ENCODE measurements around the gene GNL3.

GNL3 gene

DNA sequence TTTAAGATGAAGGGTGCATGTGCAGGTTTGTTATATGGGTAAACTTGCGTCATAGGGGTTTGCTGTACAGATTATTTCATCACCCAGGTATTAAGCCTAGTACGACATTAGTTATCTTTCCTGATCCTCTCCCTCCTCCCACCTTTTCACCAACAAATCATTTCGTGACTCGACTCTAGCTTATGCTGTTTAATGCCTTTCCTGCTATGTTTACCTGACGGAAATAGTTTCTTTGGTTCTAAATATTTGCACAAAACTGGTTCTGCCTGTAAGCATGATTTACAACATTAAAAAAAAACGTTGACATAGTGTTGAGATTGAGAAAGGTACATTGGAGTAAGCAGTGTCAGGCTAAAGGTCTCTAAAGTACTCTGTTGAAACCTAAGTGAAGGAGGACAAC lies 2.4 kb downstream of the GNL3 start:
- TF ChIP-seq, protein P1, sequence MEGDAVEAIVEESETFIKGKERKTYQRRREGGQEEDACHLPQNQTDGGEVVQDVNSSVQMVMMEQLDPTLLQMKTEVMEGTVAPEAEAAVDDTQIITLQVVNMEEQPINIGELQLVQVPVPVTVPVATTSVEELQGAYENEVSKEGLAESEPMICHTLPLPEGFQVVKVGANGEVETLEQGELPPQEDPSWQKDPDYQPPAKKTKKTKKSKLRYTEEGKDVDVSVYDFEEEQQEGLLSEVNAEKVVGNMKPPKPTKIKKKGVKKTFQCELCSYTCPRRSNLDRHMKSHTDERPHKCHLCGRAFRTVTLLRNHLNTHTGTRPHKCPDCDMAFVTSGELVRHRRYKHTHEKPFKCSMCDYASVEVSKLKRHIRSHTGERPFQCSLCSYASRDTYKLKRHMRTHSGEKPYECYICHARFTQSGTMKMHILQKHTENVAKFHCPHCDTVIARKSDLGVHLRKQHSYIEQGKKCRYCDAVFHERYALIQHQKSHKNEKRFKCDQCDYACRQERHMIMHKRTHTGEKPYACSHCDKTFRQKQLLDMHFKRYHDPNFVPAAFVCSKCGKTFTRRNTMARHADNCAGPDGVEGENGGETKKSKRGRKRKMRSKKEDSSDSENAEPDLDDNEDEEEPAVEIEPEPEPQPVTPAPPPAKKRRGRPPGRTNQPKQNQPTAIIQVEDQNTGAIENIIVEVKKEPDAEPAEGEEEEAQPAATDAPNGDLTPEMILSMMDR (IDR thresholded peaks at IDR 0.05; ENCODE audit: low read depth, low read length) = no peak
- TF ChIP-seq EZH2phosphoT487 (IDR thresholded peaks at IDR 0.05; ENCODE audit: low read depth) = no peak
- no peaks in the 10 kb centered on the region for H3K9me3 ChIP-seq (ENCODE audit: insufficient read depth, low read length)
- H4K20me1 ChIP-seq (ENCODE audit: insufficient read depth, low read length) = peaks cover 19% of the 10 kb centered on the region
- H2AFZ ChIP-seq (ENCODE audit: low read depth, low read length) = no peak overlapping the region
- no peak overlapping the region for H3K27ac ChIP-seq (ENCODE audit: low read length)
- peaks cover 92% of the 10 kb centered on the region for H3K79me2 ChIP-seq (ENCODE audit: low read length)
- peaks cover 41% of the 10 kb centered on the region for H3K4me1 ChIP-seq (ENCODE audit: low read length)
- H3K9ac ChIP-seq (ENCODE audit: low read length) = no peak overlapping the region
- H3K4me2 ChIP-seq (ENCODE audit: low read length) = no peak overlapping the region
- H3K36me3 ChIP-seq (replicated peaks; ENCODE audit: low read depth, low read length) = peaks cover 66% of the 10 kb centered on the region
- no peak overlapping the region for H3K4me3 ChIP-seq (ENCODE audit: low read length)
- H3K27me3 ChIP-seq (ENCODE audit: low read depth, low read length) = no peaks in the 10 kb centered on the region

DNA sequence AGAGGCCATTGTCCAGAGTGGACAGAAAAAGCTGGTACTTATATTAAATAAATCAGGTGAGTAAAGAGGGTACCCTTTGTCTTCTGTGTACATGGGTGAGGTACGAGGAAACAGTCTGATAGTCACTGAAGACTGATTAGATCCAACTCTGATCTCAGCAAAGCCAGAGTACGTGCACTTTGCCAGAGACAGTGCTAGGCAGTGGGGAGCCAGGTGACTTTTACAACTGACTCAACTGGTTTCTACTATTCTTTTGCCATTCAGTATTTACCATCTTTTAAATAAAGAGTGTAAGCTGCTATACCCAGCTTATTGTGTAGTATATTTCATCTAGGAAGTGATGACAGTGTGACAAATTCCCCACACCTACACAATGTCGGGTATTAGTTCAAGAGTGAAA lies 3.3 kb downstream of the GNL3 start:
- Histone ChIP-seq H2AFZ (ENCODE audit: low read depth, low read length) (no peak overlapping the region), H3K27me3 (ENCODE audit: low read depth, low read length) (no peaks in the 10 kb centered on the region), H3K4me3 (ENCODE audit: low read length) (no peak overlapping the region), H4K20me1 (ENCODE audit: insufficient read depth, low read length) (peaks cover 26% of the 10 kb centered on the region), H3K27ac (ENCODE audit: low read length) (no peak overlapping the region; the same call in 1 of the 2 replicates), H3K4me2 (ENCODE audit: low read length) (no peak overlapping the region), H3K9me3 (ENCODE audit: insufficient read depth, low read length) (no peaks in the 10 kb centered on the region), H3K4me1 (ENCODE audit: low read length) (peaks cover 36% of the 10 kb centered on the region), H3K9ac (ENCODE audit: low read length) (no peak overlapping the region), H3K79me2 (ENCODE audit: low read length) (peaks cover 84% of the 10 kb centered on the region), H3K36me3 (replicated peaks; ENCODE audit: low read depth, low read length) (peaks cover 74% of the 10 kb centered on the region)
- TF ChIP-seq EZH2phosphoT487 (IDR thresholded peaks at IDR 0.05; ENCODE audit: low read depth) = no peak
- TF ChIP-seq, protein P1 (IDR thresholded peaks at IDR 0.05; ENCODE audit: low read depth, low read length) = no peak

DNA sequence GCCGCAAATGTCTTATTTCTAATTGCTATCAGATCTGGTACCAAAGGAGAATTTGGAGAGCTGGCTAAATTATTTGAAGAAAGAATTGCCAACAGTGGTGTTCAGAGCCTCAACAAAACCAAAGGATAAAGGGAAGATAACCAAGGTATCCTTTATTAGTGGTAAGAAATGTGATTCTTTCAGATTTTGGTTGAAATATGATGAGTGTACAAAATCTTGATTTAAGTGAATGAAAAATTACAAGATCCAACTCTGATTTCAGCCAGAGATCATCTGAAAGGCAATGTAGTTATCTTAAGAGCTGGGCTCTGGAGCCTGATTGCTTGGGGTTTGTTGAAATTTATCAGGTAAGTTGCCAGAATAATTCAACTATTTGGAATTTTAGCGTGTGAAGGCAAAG lies 4.7 kb downstream of the GNL3 start:
- H3K27ac ChIP-seq (ENCODE audit: low read length) = no peak overlapping the region
- H3K9me3 ChIP-seq (ENCODE audit: insufficient read depth, low read length) = no peaks in the 10 kb centered on the region
- no peak overlapping the region for H3K9ac ChIP-seq (ENCODE audit: low read length)
- TF ChIP-seq EZH2phosphoT487 (IDR thresholded peaks at IDR 0.05; ENCODE audit: low read depth) = no peak
- TF ChIP-seq, protein P1 (IDR thresholded peaks at IDR 0.05; ENCODE audit: low read depth, low read length) = no peak
- no peak overlapping the region for H3K4me3 ChIP-seq (ENCODE audit: low read length)
- H4K20me1 ChIP-seq (ENCODE audit: insufficient read depth, low read length) = peaks cover 34% of the 10 kb centered on the region
- no peak overlapping the region for H3K4me2 ChIP-seq (ENCODE audit: low read length)
- H2AFZ ChIP-seq (ENCODE audit: low read depth, low read length) = no peak overlapping the region
- peaks cover 71% of the 10 kb centered on the region for H3K79me2 ChIP-seq (ENCODE audit: low read length)
- peaks cover 87% of the 10 kb centered on the region for H3K36me3 ChIP-seq (replicated peaks; ENCODE audit: low read depth, low read length)
- no peaks in the 10 kb centered on the region for H3K27me3 ChIP-seq (ENCODE audit: low read depth, low read length)
- H3K4me1 ChIP-seq (ENCODE audit: low read length) = peaks cover 41% of the 10 kb centered on the region

DNA sequence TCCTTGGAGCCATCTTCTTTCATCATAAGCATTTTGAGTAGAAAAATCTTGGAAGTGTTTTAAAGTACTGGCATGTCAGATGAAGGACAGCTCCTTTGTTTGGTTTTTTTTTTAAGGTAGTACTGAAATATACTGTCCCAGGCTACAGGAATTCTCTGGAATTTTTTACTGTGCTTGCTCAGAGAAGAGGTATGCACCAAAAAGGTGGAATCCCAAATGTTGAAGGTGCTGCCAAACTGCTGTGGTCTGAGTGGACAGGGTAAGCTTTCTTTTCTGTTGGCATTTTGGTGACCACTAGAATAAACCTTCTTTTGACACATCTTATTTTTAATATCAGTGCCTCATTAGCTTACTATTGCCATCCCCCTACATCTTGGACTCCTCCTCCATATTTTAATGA lies 7.2 kb downstream of the GNL3 start:
- H4K20me1 ChIP-seq (ENCODE audit: insufficient read depth, low read length) = peaks cover 43% of the 10 kb centered on the region
- TF ChIP-seq, protein P1 (IDR thresholded peaks at IDR 0.05; ENCODE audit: low read depth, low read length) = no peak
- TF ChIP-seq EZH2phosphoT487 (IDR thresholded peaks at IDR 0.05; ENCODE audit: low read depth) = no peak
- no peaks in the 10 kb centered on the region for H3K27me3 ChIP-seq (ENCODE audit: low read depth, low read length)
- no peak overlapping the region for H3K9ac ChIP-seq (ENCODE audit: low read length)
- H3K36me3 ChIP-seq (replicated peaks; ENCODE audit: low read depth, low read length) = peaks cover 91% of the 10 kb centered on the region
- H3K9me3 ChIP-seq (ENCODE audit: insufficient read depth, low read length) = no peaks in the 10 kb centered on the region
- H3K4me2 ChIP-seq (ENCODE audit: low read length) = no peak overlapping the region
- peaks cover 49% of the 10 kb centered on the region for H3K4me1 ChIP-seq (ENCODE audit: low read length)
- H3K4me3 ChIP-seq (ENCODE audit: low read length) = no peak overlapping the region
- no peak overlapping the region for H2AFZ ChIP-seq (ENCODE audit: low read depth, low read length)
- H3K27ac ChIP-seq (ENCODE audit: low read length) = no peak overlapping the region
- H3K79me2 ChIP-seq (ENCODE audit: low read length) = peaks cover 46% of the 10 kb centered on the region
